H9 (cell line): ENCODE data around the gene NRBF2. TPM values are rescaled to one million over a fixed set of nuclear protein-coding genes. Genes with fewer than 3 reads are reported as not detected.

Experiments
- DNase-seq: peaks from one replicate; pipeline ENCODE4 v3.0.0-alpha.2; 2017
- H2AFZ ChIP-seq: one replicate; pipeline ENCODE4 v1.6.1; 2013; ENCODE audit warnings: mild to moderate bottlenecking, low read length, control low read depth, moderate library complexity
- H2AK5ac ChIP-seq: 2 replicates; pipeline ENCODE4 v1.6.1; 2013; ENCODE audit warnings: low read length, control low read depth, mixed read lengths; ENCODE audit not compliant: insufficient read length
- H2BK120ac ChIP-seq: one replicate; pipeline ENCODE4 v1.6.1; 2013; ENCODE audit warnings: low read depth, mild to moderate bottlenecking, low read length, control low read depth, inconsistent platforms; ENCODE audit not compliant: poor library complexity, severe bottlenecking
- H2BK12ac ChIP-seq: 2 replicates; pipeline ENCODE4 v1.6.1; 2013; ENCODE audit warnings: low read length, control low read depth, mixed read lengths, low read depth; ENCODE audit not compliant: insufficient read length
- H2BK15ac ChIP-seq: 2 replicates; pipeline ENCODE4 v1.6.1; 2013; ENCODE audit warnings: low read depth, low read length, control low read depth
- H2BK20ac ChIP-seq: one replicate; pipeline ENCODE4 v1.6.1; 2013; ENCODE audit warnings: low read depth, mild to moderate bottlenecking, low read length, control low read depth, inconsistent platforms; ENCODE audit not compliant: poor library complexity, severe bottlenecking
- H2BK5ac ChIP-seq: 2 replicates; pipeline ENCODE4 v1.6.1; 2013; ENCODE audit warnings: low read length, control low read depth, mixed read lengths; ENCODE audit not compliant: insufficient read length
- H3K14ac ChIP-seq: 2 replicates; pipeline ENCODE4 v1.6.1; 2013; ENCODE audit warnings: low read length, control low read depth; ENCODE audit not compliant: insufficient read depth
- H3K18ac ChIP-seq: 2 replicates; pipeline ENCODE4 v1.6.1; 2013; ENCODE audit warnings: low read depth, mild to moderate bottlenecking, mixed read lengths, low read length, control low read depth; ENCODE audit not compliant: insufficient read length
- H3K23ac ChIP-seq: 2 replicates; pipeline ENCODE4 v1.6.1; 2013; ENCODE audit warnings: low read length, control low read depth, mixed read lengths, low read depth; ENCODE audit not compliant: insufficient read length
- H3K23me2 ChIP-seq: 2 replicates; pipeline ENCODE4 v1.6.1; 2013; ENCODE audit warnings: low read depth, mild to moderate bottlenecking, mixed read lengths, low read length, control low read depth; ENCODE audit not compliant: insufficient read length, poor library complexity, severe bottlenecking
- H3K27ac ChIP-seq: 2 replicates; pipeline ENCODE4 v1.5.1; 2013; ENCODE audit warnings: low read length, control low read depth, mixed read lengths, low read depth; ENCODE audit not compliant: insufficient read length
- H3K27me3 ChIP-seq: 2 replicates; pipeline ENCODE4 v1.6.1; 2013; ENCODE audit warnings: low read length, control low read depth, inconsistent platforms; ENCODE audit not compliant: insufficient read depth
- H3K4ac ChIP-seq: 2 replicates; pipeline ENCODE4 v1.6.1; 2013; ENCODE audit warnings: low read depth, mild to moderate bottlenecking, control low read depth, inconsistent platforms, low read length, moderate library complexity
- H3K4me1 ChIP-seq: 2 replicates; pipeline ENCODE4 v1.6.1; 2013; ENCODE audit warnings: low read length, control low read depth, inconsistent platforms; ENCODE audit not compliant: insufficient read depth
- H3K4me2 ChIP-seq: 2 replicates; pipeline ENCODE4 v1.6.1; 2013; ENCODE audit warnings: low read length, control low read depth, mixed read lengths; ENCODE audit not compliant: insufficient read length, insufficient read depth
- H3K56ac ChIP-seq: 2 replicates; pipeline ENCODE4 v1.6.1; 2013; ENCODE audit warnings: low read depth, mild to moderate bottlenecking, mixed read lengths, low read length, control low read depth; ENCODE audit not compliant: insufficient read length
- H3K79me1 ChIP-seq: 2 replicates; pipeline ENCODE4 v1.6.1; 2013; ENCODE audit warnings: low read depth, mild to moderate bottlenecking, moderate library complexity, low read length, control low read depth, inconsistent platforms; ENCODE audit not compliant: insufficient read depth, poor library complexity, severe bottlenecking
- H3K79me2 ChIP-seq: 2 replicates; pipeline ENCODE4 v1.6.1; 2013; ENCODE audit warnings: low read length, control low read depth, inconsistent platforms; ENCODE audit not compliant: insufficient read depth
- H3K9ac ChIP-seq: 2 replicates; pipeline ENCODE4 v1.6.1; 2013; ENCODE audit warnings: low read length, control low read depth, mixed read lengths; ENCODE audit not compliant: insufficient read length; ENCODE audit errors: extremely low read depth
- H3K9me3 ChIP-seq: one replicate; pipeline ENCODE4 v1.6.1; 2013; ENCODE audit warnings: low read depth, low read length, inconsistent platforms; ENCODE audit not compliant: control insufficient read depth
- H3T11ph ChIP-seq: one replicate; pipeline ENCODE4 v1.6.1; 2013; ENCODE audit warnings: mild to moderate bottlenecking, low read length, control low read depth, inconsistent platforms
- H4K20me1 ChIP-seq: one replicate; pipeline ENCODE4 v1.6.1; 2013; ENCODE audit not compliant: control insufficient read depth, insufficient read length, insufficient read depth
- H4K5ac ChIP-seq: 2 replicates; pipeline ENCODE4 v1.6.1; 2013; ENCODE audit warnings: low read depth, mild to moderate bottlenecking, mixed read lengths, low read length, control low read depth; ENCODE audit not compliant: insufficient read length
- H4K8ac ChIP-seq: replicated peaks from 2 replicates; pipeline ENCODE4 v1.6.1; 2013; ENCODE audit warnings: low read length, control low read depth, mixed read lengths, low read depth; ENCODE audit not compliant: insufficient read length
- H4K91ac ChIP-seq: 2 replicates; pipeline ENCODE4 v1.6.1; 2013; ENCODE audit warnings: low read depth, mild to moderate bottlenecking, moderate library complexity, mixed read lengths, low read length, control low read depth; ENCODE audit not compliant: insufficient read length
- H3K27ac Mint-ChIP-seq, 3 experiments: 2 replicates in 2 of 3; 3 replicates in 1 of 3; pipeline ENCODE4 v1.8.0; 2020 to 2021; ENCODE audit warnings: mixed read lengths in 3 of 3, mild to moderate bottlenecking in 1 of 3, moderate library complexity in 1 of 3
- H3K27me3 Mint-ChIP-seq: 2 replicates; pipeline ENCODE4 v1.8.0; 2021; ENCODE audit warnings: low read depth, mild to moderate bottlenecking, moderate library complexity, mixed read lengths
- H3K36me3 Mint-ChIP-seq, 3 experiments: 2 replicates in 2 of 3; 3 replicates in 1 of 3; pipeline ENCODE4 v1.8.0; 2020 to 2021; ENCODE audit warnings: low read depth in 3 of 3, mixed read lengths in 3 of 3; ENCODE audit not compliant: insufficient read depth in 1 of 3
- H3K4me1 Mint-ChIP-seq, 2 experiments: 2 replicates each; pipeline ENCODE4 v1.8.0; 2020; ENCODE audit warnings: mixed read lengths in 2 of 2
- H3K4me3 Mint-ChIP-seq, 2 experiments: 2 replicates in 1 of 2; 3 replicates in 1 of 2; pipeline ENCODE4 v1.8.0; 2020 to 2021; ENCODE audit warnings: mild to moderate bottlenecking in 2 of 2, mixed read lengths in 2 of 2, moderate library complexity in 1 of 2
- H3K9me3 Mint-ChIP-seq, 2 experiments: 2 replicates in 1 of 2; 3 replicates in 1 of 2; pipeline ENCODE4 v1.8.0; 2020; ENCODE audit warnings: mild to moderate bottlenecking in 2 of 2, mixed read lengths in 2 of 2, moderate library complexity in 1 of 2
- WGBS: extraction: QIAGEN DNeasy Blood & Tissue Kit; methylation state at CpG from one replicate; pipeline ENCODE4 v1.1.7; 2013; ENCODE audit warnings: missing lambda C conversion rate, low lambda C conversion rate, mixed read lengths; ENCODE audit not compliant: insufficient read length; ENCODE audit errors: extremely low coverage; 5-methylcytosine and 5-hydroxymethylcytosine counted together
- total RNA-seq: library from RNA; stranded (reverse); gene quantifications from 2 replicates; pipeline ENCODE4 v1.2.1, GENCODE V29; 2021
- TF ChIP-seq, protein P1 (sequence below): fragments of 200-600 bp; sonication (generic); conservative IDR thresholded peaks from 3 replicates; pipeline ENCODE4 v1.8.0; 2021; ENCODE audit warnings: antibody characterized with exemption, mild to moderate bottlenecking

Gene NRBF2
- total RNA-seq, 1 experiment from 2014 or later = 30.1 TPM

DNA sequence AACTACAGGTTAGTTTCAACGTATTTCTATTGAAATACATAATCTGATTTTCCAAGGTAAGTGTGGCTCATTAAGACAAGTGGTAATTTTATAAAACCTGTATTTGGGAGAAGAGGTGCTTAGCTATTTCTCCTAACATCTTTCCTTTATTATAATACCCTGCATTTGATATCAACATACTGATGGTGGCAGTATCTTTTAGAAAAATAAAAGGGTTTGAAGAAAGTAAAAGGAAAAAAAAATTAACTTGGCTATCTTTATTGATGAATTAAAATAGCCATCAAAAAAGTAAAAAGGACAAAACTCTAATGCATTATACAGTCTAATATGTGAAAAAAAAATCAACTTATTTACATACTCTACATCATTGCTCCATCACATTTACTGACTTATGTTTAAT lies 68.0 kb downstream of the NRBF2 start:
- Histone ChIP-seq H2AK5ac (no peak overlapping the region), H2BK12ac (no peak overlapping the region), H2BK20ac (no peak overlapping the region), H2AFZ (no peak overlapping the region), H3T11ph (no peak overlapping the region), H3K56ac (no peak overlapping the region), H3K23ac (no peak overlapping the region), H3K27ac (no peak overlapping the region), H3K79me2 (peaks cover 9% of the 10 kb centered on the region; the same call in 1 of the 2 replicates), H4K8ac (no peak overlapping the region), H3K27me3 (no peaks in the 10 kb centered on the region), H2BK15ac (no peak overlapping the region), H3K4me2 (no peak overlapping the region), H3K9ac (no peak overlapping the region), H3K4ac (no peak overlapping the region), H3K23me2 (no peaks in the 10 kb centered on the region), H3K79me1 (peaks cover 4% of the 10 kb centered on the region), H2BK5ac (no peak overlapping the region), H3K9me3 (no peaks in the 10 kb centered on the region), H3K14ac (no peak overlapping the region), H4K5ac (no peak overlapping the region), H3K4me1 (peaks cover 3% of the 10 kb centered on the region), H3K18ac (no peak overlapping the region), H4K20me1 (no peaks in the 10 kb centered on the region), H2BK120ac (no peak overlapping the region), H4K91ac (no peak overlapping the region)
- Mint-ChIP-seq H3K4me3 (no peak overlapping the region), H3K9me3 (no peaks in the 10 kb centered on the region), H3K27ac (no peak overlapping the region), H3K27me3 (no peaks in the 10 kb centered on the region), H3K36me3 (peaks cover 41 to 67% (median 64%) of the 10 kb centered on the region in 3 experiments; a peak in 6 of 7 replicates), H3K4me1 (peaks cover 45 to 48% of the 10 kb centered on the region in 2 experiments)
- WGBS = no CpG with 5 or more reads among the region's 1 CpG
- TF ChIP-seq, protein P1, sequence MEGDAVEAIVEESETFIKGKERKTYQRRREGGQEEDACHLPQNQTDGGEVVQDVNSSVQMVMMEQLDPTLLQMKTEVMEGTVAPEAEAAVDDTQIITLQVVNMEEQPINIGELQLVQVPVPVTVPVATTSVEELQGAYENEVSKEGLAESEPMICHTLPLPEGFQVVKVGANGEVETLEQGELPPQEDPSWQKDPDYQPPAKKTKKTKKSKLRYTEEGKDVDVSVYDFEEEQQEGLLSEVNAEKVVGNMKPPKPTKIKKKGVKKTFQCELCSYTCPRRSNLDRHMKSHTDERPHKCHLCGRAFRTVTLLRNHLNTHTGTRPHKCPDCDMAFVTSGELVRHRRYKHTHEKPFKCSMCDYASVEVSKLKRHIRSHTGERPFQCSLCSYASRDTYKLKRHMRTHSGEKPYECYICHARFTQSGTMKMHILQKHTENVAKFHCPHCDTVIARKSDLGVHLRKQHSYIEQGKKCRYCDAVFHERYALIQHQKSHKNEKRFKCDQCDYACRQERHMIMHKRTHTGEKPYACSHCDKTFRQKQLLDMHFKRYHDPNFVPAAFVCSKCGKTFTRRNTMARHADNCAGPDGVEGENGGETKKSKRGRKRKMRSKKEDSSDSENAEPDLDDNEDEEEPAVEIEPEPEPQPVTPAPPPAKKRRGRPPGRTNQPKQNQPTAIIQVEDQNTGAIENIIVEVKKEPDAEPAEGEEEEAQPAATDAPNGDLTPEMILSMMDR = no peak
- no peak for DNase-seq
